GM21447 (cell line): ENCODE data around the gene KIF26A.

ENCODE experiments used
- ATAC-seq: cut with Tn5 transposase; IDR thresholded peaks from one replicate; pipeline ENCODE4 v1.9.1; 2021; ENCODE audit not compliant: unreplicated experiment

Gene KIF26A

DNA sequence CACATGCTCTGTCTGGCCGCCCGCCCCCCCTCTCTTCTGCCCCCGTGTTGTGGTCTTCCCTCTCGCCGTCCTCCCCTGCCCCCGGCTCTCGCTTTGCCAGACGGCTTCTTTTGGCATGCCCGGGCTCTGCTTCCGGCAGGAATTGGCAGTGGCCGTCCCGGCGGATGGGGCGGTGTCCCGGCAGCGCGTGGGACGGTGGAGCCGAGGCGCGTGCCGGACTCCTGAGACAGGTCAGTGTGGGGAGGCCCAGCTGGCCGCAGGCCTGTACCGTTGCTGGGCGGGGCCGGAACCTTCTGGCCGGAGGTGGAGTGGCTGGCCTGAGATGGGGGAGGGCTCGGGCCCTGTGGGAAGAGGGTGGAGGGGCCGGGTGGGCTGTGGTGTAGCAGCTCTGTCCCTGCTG is 17.1 kb downstream of the KIF26A start:
- ATAC-seq, result no peak

DNA sequence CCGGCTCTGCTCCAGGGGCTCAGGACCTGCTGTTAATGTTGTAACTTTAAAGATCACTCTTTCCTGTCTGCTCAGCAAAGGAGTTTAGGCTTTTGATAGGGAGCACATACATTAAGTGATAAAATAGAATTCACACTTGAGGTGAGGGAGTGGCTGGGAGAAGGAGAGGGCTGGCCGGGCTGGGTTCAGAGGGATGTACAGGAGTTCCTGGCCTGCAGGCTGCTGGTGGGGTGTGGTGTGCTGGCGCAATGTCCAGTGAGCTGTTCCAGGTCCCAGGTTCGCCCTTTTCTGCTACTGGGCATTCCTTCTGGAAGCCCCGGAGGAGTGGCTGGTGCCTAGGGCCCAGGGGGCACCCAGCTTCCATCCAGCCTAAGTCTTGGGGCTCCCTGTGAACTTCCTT is 17.8 kb downstream of the KIF26A start:
- ATAC-seq, result no peak

DNA sequence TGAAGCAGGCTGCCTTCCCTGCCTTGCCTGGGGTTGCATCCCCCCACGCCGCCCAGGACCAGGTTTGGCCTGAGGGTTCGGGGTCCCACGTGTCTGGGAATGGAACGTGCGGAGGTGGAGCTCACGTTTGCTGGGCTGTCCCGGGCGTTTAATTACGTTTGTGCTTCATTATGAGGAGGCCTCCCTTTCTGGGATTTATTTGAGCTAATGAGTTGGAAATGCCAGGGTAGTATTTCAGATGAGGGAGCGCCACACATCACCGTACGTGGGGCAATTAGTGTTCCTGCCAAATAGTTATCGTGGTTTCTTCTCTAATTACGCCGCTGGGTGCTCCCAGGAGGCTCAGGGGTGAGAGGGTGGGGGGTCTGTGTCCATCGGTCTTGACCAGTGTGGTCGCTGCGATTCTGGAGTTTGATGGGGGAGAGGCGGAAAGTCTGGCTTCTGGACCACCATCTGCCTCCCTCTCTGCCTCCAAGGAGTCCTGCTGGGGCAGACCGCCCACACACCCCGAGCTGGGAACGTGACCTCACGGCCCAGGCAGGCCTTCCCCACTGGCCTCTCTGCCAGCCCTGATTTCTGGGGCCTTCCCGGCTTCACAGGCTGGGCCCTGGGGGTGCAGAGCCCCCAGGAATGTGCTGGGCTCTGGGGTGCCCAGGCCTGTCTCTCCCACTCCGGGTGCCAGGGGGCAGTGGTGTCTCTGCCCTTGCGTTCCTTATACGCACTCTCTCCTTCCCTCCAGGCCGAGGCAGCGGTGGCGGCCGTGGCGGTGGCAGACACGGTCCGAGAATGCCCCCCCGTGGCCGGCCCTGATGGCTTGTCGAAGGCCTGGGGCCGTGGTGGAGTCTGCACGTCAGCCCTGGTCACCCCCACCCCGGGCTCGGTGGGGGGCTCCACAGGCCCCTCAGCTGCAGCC is 18.9 kb downstream of the KIF26A start:
- ATAC-seq, result no peak

DNA sequence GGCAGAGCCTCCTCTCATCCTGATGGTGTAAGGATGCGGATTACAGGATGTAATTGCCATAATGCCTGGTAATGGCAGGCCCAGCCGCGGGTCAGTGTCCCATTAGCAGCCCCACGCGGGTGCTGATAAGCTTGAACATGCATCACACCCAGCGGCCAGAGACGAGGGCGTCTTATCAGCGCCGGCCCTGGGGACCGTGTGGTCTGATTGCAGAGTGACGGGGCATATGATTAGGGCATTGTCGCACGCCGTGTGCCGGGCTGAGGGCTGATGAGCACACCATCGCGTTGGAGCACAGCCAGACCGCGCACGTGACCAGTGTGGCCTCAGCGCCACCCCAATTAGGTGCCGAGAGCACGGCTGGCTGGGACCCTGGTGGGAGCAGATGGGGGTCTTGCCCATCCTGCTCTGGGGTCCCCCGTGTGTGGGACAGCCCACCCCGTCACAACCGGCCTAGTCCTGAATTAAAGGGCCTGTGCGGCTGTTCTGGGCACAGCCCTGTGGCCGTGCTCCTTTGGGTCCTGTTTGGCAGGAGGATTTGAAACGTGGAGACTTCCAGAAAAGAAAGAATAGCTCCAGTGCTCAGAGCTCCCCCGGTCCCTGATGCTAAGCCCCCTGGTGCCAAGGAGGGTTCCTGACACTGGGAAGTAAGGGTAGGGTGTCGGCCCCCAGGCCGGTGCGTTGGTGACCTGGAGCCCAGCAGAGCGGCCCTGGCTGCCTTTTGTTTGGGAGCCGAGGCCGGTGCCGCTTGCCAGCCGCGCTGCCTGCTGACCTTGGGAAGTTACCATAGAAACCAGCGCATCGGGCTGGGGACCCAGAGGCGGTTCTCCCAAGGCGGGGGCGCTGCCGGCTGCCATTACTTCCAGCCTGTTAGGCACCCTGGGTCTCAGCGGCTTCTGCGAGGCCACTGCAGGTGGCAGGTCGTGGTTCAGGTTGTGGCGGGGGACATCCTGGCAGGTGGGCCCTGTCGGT is 20.7 kb downstream of the KIF26A start:
- no peak for ATAC-seq

DNA sequence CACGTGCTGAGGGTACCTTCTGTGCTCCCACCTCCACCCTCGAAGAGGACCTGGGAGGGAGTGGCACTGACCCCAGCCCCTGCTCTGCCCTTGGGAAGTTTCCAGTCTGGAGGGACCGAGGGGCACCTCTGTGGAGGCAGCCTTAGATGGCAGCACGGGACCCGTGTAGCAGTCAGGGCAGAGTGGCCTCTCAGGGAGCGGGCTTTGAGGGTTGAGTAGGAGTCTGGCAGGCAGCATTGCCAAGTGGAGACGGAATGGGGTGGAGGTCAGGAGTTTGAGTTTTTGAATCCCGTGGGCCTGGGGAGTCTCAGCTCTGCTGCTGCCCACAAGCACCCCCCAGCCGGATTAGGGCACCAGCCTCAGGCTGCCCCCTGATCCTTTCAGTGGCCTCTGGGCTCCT is 21.6 kb downstream of the KIF26A start:
- ATAC-seq, result no peak

DNA sequence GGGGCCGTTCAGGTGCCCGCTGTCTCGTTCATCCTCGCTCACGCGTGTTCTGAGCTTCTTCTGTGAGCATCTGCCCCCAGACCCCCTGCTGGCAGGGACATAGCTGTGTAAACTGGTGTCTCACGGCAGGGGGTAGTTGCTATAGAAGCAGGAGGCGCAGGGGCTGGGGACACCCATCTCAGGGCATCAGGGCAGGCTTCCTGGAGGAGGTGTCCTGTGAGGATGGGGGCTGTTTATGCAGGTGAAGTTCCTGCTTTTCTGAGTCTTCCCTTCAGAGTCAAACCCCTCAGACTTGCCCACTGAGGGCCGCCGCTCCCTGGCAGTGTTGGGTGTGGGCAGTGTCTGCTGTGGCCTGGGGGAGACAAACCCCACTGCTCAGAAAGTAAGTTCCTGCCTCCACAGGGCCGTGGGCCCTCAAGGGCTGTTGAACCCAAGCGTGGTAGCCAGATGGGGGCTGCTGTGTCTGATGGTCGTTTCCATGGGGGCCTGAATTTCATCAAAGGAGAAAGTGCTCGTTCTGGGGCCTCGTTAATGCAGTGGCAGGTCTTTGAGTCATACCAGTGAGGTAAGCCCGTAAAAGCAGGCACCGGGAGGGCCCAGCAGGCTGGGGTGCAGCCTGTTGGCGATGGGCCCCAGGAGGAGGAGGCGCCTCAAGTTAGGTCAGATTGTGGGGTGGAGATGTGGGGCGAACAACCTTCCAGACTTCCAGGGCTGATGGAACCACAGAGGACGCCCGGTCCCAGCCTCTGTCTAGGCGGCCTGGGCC is 23.4 kb downstream of the KIF26A start:
- ATAC-seq, result no peak

DNA sequence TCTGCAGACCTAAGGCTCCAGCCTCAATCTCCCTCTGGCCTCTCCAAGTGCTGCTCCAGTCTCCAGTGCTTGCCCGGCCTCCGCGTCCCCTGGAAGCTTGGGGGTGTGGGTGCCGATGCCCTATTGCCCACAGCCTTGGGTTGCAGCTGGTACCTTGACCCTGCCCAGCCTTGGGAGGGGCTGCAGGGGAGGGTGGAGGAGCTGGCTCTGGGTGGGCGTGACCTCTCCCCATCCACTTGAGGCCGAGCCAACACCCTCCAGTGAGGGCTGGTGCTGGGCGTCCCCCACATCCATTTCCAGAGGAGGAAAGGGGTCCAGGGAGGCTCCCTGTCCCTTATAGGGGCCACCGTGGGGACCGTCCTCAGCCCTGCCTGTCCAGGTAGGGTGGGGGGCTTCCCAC is 24.1 kb downstream of the KIF26A start:
- ATAC-seq, result no peak

DNA sequence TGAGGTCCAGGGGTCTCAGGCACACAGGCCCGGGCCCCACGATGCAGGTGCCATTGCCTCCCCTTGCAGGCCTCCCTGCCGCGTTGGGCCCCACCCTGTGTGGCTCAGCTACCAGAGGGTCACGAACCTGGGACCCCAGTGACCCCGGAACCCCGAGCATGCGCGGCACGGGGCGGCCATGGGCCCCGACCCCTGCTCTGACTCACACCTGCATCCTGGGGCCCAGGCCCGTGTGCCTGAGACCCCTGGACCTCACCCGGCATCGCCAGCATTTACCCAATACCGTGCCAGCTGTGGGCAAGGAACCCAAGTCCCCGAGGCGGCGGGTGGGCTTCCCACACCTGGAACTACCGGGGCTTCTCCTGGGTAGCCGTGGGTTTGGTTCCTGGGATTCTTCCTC is 25.2 kb downstream of the KIF26A start:
- no peak for ATAC-seq

DNA sequence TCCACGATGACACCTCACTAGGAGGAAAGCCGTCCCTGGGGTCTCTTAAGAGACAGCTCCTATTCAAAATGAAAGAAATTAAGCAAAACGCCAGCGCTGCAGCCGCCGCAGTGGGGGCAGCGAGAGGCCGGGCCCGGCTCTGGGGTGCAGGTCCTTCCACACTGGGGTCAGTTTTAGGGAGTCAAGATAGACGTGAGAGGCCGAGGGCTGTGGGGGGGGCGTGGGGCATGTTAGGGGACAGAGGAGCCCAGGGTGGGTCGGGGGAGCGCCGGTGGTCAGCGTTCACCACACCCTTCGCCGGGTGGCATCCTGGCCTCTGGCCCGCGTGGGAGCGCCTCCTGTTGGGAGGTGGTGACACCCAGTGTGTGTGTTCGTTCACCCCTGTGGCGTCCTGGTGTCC is 25.7 kb downstream of the KIF26A start:
- ATAC-seq, result no peak

DNA sequence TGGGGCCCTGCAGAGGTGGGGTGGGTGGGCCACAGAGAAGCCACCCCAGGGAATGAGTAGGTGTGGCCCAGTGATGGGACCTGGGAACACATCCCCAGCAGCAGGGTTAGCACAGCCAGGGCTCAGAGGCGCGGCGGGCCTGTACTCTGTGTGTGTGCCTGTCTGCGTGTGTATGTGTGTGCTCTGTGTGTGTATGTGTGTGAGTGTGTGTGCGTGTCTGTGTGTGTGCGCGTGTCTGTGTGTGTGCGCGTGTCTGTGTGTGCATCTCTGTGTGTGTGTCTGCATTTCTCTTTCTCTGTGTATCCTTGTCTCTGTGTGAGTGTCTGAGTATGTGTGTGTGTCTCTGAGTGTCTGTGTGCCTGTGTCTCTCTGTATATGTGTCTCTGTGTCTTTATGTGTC is 26.1 kb downstream of the KIF26A start:
- ATAC-seq, result no peak

DNA sequence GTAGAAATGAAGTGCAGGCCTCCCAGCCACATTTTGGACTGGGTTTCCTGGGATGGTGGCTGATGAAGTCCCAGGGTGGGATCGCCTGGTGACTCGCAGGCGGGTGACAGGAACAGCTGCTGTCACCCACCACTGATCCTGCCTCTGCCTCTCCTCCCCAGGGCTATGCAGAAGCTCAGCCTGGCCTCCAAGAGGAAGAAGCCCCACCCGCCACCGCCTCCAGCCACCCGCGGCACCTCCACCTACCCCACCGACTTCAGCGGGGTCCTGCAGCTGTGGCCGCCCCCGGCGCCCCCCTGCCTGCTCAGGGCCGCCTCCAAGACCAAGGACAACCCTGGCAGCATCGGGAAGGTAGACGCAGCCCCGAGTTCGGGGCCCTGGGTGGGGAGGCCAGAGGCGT is 28.3 kb downstream of the KIF26A start:
- no peak for ATAC-seq

DNA sequence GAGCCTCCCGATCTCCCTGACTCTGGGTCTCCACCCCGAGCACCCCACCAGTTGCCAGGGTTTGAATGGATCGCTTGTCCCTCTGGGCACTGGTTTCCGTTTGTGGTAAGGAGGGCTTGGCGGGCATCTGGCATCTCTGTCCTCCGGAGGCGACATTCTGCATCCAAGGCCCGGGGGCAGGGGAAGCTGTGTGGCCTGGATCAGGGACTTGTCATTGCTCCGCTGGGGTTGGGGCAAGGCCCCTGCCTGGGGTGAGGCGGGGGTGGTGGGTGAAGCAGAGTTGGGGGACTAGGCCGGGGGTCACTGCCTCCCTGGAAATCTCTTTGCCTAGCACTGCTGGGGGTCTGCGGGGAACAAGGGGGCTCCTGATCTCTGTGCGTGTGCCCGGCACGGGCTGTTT is 30.2 kb downstream of the KIF26A start:
- ATAC-seq, result no peak

DNA sequence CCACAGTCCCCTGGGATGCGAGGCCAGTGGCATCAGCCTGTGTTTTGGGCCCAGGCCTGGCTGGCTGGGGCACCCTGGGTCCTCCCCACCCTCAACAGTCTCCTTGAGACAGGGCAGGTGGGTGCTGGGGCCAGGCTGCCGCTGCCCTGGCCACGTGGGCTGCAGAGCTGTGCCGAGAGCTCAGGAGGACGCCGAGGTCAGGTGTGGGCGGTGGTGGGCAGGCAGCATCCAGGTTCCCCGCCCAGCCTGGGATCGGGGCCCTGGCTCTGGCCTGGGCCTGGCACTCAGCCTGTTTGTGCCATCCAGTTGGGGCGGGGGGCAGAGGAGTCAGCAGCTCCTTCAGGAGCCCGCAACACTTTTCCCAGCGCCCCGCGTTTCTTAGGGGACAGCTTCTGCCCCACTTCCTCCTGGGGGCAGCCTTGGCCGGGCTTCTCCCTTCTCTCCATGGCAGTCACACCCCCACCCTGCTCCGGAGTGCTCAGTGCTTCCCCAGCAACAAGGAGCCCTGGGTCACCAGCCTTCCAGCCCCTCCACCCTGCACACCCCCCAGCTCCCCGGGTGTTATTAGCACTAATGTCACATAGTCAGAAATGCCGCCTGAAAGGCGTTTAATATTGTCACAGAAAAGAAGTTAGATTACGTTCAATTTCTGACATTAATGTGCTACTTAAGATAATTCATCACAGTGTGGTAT is 30.8 kb downstream of the KIF26A start:
- ATAC-seq, result no peak

DNA sequence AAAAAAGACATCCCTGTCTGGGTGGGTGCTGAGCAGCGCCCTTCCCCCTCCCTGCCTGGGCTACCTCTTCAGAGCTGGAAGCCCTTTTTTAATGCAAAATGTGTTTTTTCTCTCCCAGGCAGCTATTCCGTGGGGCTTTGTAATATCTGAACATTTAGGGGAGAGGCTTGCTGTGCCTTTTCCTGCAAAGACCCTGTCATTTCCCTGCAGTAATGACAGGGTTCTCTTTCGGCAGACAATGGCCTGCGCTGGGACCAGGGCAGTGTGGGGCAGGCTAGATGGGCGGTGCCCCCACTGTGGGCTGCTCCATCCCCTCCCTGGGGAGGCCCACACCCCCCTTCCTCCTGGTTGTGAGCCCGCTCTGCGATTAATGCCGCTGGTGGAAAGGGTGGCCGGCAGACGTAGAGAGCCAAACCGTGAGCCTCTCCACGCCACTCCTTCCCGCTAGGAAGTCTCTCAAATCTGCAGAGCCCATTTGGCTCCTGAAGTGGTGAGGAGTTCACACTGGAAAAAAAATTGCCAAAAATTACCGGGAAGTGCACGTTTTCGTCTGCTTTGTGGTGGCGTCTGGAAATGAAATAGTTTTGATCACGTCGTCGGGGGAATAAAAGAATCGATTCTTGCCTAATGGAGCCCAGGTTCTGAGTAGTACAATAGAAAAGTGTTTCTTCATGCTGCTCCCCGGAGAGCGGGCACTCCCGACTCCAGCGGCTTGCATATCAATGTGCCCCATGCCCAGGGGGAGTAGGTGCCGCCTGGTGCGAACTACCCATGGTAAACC is 31.5 kb downstream of the KIF26A start:
- no peak for ATAC-seq

DNA sequence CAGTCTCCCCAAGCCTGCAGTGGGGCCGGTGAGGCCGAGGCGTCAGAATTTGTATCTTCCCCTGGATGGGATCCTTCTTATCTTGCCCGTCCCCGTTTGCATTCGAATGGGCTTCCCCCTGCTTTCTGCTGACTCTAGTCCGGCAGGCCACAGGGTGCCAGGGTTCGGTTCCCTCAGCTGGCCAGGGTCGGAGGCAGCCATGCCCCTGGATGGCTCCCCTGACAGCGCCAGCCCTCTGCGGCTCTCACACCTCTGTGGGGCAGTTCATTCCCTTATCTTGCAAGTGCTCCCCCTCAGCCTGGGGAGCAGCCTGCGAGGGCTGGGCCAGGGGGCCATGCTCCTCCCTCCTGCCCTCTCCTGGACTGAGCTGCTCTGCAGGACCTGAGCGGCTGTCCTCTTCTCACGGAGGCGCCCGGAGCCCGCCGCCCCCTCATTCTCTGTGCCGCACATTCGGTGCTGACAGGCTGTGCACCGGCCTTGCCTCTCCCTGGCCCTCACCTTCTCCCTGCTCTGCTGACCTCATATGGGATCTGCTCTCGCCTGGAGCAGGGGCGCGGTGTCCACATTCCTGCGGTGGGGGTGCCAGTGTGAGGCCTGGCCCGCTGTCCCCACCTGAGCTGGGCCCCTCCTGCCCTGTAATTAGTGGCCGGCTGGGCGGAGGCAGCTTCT is 32.8 kb downstream of the KIF26A start:
- ATAC-seq, result no peak

DNA sequence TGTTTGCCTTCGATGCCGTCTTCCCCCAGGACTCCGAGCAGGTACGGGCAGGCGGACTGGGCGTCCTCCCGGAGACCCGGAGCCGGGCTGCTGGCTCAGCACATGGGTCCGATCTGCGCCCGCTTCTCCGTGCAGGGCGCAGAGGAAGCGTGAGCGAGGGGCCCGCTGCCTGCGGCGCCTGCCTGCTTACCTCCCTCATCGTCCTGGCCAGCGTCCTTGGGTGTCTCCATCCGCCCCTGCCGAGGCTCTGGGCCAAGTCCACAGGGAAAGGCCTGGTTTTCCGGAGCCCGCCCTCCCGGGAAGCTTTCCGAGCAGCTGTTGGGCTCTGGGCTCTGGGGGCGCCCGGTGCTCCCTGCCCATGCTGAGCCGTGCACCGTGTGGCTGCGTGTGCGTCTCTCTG is 33.5 kb downstream of the KIF26A start:
- no peak for ATAC-seq

DNA sequence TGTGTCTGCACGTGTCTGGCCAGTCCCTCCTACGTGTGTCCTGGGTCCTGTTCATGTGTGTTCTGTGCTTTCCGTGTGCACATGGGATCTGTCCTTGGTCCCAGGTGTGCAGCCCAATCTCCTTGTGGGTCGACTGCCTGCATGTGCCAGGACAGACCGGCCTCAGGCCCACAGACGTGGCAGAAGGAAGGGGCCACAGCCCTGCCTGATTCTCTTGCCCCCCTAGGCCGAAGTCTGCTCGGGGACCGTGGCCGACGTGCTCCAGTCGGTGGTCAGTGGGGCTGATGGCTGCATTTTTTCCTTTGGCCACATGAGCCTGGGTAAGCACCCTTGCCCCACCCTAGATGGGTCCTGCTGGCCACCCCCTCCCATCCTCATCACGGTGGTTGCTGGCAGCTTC is 34.0 kb downstream of the KIF26A start:
- ATAC-seq, result no peak

DNA sequence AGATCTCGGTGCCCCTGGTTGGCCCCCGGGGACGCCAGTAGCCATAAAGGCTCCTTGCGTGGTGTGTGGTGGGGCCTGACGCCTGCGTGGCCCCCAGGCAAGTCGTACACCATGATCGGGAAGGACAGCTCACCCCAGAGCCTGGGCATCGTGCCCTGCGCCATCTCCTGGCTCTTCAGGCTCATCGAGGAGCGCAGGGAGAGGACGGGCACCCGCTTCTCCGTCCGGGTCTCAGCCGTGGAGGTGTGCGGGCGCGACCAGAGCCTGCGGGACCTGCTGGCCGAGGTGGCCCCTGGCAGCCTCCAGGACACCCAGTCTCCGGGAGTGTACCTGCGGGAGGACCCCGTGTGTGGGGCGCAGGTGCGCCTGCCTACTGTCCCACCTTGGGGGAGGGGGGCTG is 34.5 kb downstream of the KIF26A start:
- no peak for ATAC-seq

DNA sequence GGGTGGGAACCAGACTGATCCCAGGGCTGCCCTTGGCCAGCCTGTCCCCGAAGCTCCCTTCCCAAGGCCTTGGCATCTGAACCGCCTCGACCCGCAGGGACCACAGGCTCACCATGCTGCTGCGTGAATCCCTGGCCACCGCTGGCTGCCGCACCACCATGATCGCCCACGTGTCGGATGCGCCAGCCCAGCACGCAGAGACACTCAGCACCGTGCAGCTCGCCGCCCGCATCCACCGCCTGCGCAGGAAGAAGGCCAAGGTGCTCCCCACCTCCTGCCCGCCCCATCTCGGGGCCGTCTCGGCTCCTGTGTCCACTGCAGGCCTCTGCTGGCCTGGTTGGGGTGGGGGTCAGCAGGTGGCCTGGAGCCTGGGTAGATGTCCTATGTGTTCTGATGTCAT is 35.7 kb downstream of the KIF26A start:
- no peak for ATAC-seq
